ENCODE results near the gene STARD13.

STARD13 gene, protein sequence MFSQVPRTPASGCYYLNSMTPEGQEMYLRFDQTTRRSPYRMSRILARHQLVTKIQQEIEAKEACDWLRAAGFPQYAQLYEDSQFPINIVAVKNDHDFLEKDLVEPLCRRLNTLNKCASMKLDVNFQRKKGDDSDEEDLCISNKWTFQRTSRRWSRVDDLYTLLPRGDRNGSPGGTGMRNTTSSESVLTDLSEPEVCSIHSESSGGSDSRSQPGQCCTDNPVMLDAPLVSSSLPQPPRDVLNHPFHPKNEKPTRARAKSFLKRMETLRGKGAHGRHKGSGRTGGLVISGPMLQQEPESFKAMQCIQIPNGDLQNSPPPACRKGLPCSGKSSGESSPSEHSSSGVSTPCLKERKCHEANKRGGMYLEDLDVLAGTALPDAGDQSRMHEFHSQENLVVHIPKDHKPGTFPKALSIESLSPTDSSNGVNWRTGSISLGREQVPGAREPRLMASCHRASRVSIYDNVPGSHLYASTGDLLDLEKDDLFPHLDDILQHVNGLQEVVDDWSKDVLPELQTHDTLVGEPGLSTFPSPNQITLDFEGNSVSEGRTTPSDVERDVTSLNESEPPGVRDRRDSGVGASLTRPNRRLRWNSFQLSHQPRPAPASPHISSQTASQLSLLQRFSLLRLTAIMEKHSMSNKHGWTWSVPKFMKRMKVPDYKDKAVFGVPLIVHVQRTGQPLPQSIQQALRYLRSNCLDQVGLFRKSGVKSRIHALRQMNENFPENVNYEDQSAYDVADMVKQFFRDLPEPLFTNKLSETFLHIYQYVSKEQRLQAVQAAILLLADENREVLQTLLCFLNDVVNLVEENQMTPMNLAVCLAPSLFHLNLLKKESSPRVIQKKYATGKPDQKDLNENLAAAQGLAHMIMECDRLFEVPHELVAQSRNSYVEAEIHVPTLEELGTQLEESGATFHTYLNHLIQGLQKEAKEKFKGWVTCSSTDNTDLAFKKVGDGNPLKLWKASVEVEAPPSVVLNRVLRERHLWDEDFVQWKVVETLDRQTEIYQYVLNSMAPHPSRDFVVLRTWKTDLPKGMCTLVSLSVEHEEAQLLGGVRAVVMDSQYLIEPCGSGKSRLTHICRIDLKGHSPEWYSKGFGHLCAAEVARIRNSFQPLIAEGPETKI

DNA sequence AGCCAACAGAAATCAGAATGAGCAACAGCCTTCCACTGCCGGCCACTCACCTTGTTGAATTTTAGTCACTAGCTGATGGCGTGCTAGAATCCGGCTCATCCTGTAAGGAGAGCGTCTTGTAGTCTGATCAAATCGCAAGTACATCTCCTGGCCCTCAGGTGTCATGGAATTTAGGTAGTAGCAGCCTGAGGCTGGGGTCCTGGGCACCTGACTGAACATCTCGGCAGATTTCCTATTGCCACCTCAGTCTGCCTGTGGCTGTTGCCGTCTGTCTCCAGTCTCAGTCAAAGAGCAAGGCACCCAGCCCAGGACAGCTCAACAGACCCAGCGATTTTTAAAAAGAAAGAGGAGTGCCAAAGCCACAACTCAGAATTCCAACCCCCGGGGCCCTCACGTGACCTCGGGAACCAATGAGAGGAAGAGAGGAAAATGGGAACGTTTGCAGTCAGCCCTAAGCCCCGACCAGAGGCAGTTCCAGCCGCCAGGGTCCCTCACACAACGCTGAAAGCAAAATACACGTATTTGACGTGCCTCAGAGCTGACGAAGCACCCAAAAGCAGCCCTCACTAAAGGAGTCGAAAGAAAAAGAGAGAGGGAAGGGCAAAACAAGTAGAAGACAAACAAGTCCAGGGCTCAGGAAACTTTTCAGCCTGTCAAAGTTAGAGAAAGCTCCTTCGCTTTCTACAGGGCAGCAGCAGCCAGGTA, at the start of gene STARD13:
Gene STARD13 (minus strand): TSS at position 336 of the 705 bp plus-strand sequence. CDS start 117 bp downstream, at position 219.
- peak; percentile 17 to 95 (median 86) for DNase-seq

DNA sequence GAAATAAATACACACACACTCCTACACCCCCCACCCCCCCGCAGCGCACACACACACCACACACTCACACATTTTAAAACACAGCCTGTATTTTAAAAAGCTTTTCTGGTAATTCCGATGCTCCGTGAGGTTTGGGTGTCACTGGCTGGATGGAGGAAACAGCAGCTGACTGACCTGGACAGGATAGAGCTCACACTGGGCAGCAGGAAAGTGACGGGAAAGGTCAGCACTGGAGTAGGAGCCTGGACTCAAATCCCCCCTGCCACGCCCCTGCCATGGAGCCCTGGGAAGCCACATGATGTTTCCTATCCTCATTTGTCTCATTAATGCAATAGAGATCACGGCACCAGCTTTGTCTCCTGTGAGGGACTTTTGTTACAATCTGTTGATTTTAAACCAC, 49.3 kb upstream of the STARD13 start:
- DNase-seq, result no peak

DNA sequence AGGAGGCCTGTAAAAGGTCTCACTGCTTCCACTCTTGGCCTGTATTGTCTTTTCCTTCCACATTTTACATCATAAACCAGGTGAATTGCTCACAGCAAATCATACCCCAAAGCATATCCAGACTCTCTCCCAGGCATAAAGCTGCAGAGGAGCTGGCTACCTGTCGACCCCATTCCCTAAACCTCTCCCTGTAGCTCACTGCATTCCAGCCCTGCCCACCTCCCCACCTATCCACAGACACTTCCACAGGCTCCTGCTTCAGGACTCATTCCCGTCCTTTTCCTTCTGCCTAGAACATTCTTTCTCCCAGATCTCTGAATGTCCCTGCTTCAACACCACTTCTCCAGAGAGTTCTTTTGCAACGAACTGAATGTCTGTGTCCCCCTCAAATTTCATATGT, 46.4 kb upstream of the STARD13 start:
- no peak for DNase-seq

DNA sequence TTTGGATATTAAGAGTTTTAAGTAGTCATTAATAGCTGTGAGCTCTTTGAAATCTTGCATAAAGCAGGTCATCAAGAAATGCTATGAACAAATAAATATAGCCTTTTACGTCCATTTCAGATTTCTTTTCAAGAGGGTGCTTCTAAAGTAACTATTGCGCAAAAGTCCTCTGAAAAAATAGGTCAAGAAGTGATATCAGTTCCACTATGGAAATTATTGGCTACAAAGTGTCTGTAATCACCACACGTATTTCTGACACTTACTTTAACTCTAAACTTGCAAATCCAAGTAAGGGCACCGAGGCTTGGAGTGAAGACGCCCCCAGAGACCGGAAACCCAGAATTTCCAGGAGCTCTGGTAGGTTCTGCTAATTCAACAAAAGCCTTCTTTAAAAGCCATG, 44.9 kb upstream of the STARD13 start:
- DNase-seq, result no peak

DNA sequence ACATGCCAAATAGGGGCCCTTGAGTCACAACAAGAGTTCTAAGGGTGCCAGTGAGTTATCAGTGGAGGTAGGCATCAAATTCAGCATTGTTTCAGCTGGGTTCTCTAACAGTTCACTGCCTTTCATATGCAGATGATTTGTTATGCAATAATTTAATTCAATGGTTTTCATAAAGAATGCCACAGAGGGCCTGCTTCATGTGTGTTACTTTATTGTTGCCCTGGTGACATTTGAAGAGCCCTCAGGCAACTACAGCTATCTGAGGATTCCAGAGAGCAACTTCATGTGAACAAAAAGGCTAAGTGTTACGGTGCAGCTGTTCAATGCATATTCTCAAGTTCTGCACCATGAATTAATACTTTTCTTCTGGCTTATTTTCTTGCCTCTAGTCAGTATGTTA, 43.1 kb upstream of the STARD13 start:
- DNase-seq, result no peak

DNA sequence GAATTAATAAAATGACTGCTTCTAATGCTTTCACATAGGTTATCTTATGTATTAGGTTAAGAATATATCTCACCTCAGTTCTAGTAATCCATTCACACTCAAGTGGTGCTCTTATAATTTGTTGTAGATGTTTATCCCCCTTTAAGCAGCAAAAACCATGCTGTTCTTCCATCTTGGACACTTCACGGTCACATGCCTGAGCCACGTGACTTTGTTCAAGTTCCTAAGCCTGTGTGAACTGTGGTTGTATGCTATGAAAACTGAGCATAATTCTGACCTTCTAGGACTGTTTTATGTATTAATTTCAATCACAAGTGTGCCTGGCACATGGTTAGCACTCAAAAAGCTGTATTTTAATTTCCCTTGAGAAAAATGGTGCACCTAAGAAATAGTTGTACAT, 41.2 kb upstream of the STARD13 start:
- no peak for DNase-seq

DNA sequence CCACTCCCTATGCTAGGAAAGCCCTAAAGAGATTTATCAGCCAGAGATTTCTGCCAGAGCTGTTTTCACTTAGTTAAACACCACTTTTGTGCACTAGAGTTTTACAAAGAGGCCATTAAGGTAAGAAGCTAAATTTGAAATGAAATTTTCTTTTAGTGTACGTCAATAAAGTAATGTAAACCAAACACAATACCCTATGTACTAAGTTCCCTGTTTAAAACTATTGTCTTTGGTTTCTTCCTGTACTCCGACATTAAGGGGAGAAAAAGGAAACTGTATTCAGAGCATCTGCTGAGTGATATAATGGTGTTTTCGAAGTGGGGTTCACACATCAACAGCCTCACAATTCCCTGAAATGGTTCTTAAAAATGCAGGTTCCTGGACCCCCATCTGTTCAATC, 40.7 kb upstream of the STARD13 start:
- no peak for DNase-seq

DNA sequence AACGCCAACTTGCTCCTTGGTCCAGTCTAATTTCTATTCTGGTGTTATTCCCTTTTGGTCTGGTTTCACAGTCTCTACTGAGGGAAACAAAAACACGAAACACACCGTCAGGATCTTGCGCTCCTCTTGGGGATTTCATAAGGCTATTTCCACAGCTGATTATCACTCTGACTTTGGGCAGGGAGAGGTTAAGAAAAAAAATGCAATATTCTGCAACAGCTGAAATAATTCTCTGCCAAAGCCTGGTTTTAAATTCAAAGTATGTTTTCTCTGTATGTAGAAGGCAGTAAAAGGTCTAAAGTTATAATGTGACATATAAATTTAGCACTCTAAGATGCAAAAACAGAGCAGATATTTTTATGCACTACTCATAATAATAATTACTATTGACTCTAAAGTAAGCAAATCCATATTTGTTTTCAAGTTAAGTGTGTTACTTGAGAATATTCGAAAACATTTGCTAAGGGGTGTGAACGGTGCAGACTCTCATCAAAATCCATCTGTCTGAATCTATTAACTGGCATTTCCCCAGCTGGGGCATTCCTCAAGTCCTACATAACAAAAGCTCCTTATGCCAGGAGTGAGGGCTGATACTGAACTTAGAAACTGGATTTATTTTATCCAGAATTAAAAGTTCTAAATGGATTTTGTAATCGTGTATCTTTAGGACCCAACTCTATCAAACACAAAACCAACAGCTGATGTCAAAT, 38.4 kb upstream of the STARD13 start:
- no peak for DNase-seq

DNA sequence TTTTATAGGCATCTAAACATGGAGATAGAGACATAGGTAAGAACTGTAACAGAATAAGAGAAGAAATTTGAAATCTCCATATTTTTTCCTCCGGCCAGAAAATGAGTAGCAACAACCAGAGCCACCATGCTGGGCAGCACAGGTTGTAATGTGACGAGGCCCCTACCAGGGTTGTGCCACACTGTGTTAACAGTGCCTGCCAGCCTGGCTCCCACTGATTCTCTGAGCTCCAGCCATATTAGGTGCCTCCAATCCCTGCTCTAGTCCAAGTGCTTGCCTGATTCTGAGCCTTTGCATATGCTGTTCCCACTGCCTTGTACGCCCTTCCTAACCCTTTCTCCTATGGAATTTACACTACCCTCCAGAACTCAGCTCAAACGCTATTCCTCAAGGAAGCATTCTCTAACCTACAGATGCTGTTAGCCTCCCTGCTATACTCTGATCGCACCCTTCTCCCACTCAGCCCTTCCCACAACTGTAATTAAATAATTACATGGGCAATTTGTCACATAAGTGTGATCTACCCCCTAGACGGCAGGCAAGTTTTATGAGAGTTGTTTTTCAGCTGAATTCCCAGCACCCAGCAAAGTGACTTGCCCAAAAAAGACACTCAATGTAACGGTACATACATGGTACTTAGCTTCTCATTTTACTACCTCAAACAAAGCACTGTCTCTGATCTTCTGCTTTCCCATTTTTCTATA, 37.6 kb upstream of the STARD13 start:
- no peak for DNase-seq

DNA sequence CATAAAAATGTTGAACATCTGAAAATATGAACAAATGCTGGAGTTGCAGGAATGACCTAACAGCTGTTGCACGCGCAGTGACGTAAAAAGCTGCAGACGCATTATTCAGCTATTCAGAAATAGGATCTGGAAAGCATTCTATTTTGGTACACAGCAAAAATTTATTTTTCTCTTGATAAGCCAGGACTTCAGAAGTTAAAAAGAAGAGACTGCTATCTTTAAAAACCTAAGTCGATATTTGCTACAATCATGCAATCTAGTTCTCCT, 36.9 kb upstream of the STARD13 start:
- DNase-seq, result no peak

DNA sequence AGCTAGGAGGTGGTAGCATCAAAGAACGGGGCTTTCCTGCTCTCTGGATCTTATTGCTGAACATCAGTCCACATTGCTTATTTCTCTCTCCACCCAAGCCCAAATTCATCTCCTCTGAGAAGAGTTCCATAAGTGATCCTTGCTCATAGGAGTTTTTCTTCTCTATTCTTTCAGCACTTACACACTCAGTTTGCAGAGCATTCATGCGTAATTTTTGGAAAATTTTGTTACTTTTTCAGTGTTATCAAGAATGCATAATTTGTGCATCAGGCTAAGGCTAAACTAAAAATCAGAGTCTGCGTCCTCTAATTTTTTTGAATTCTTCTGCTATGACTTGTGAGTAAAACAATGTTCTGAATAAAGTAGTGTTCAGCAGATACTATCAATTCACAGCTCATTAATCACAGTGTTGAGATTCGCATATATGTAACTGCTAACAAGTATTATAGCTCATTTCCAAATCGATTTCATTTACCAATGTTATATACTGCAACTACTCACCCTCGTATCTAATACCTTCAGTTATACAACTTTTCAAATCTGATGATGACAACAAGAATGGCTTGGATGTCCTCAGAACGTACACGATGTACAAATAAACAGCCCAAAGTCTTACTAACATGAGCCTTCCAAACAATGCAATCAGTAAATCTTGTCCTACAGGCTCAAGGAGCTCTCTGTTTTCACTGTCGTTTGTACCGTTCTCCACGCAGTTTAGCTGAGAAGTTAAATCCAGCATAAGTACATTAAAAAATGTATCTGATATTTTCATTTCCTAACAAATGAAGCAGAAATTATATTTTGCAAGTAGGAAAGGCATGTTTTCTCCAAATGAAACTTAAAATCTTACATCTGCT, 36.4 kb upstream of the STARD13 start:
- DNase-seq, result no peak

DNA sequence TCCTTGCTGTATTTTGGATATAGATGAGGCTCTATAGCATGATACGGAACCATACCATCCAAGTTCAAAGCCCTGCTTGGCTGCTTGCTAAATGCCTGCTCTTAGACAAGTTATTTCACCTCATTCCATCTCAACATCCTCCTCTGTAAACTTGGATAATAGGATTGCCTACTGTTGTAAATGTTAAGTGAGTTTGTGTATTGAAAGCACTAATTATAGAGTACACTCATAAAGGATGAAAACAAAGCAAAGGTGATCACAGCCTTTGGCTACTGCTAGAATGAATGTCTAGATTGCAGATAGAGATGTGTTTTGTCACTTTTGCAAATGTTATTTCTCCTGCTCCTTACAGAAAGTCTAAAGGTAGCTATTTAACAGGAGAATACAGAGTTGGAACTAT, 34.3 kb upstream of the STARD13 start:
- DNase-seq, result no peak

DNA sequence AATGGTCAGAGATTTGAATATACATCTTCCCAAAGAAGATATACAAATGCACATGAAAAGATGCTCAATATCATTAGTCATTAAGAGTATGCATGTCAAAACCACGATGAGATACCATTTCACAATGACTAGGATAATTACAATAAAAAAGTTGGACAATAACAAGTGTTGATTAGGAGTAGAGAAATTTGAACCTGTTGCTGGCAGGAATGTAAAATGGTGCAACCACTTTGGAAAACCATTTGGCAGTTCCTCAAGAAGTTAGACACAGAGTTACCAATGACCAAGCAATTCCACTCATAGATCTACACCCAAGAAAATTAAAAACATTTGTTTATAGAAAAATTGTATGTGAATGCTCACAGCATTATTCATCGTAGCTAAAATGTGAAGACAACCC, 33.2 kb upstream of the STARD13 start:
- DNase-seq, result no peak

DNA sequence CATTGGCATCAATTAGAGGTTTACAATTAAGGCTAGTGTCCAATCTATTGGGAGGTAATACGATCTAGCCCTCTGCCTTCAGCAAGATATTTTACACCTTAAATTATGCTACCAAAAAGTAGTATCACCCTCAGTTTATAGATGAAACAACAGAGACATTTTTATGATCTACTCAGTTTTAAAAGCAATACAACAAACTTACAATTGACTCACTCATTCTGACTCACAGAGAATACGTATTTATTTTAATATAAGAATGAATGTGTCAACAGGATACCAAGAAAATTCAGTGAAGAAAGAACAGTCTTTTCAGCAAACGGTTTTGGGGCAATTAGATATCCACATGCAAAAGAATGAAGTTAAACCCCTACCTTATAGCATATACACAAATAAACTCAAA, 32.5 kb upstream of the STARD13 start:
- DNase-seq, result no peak

DNA sequence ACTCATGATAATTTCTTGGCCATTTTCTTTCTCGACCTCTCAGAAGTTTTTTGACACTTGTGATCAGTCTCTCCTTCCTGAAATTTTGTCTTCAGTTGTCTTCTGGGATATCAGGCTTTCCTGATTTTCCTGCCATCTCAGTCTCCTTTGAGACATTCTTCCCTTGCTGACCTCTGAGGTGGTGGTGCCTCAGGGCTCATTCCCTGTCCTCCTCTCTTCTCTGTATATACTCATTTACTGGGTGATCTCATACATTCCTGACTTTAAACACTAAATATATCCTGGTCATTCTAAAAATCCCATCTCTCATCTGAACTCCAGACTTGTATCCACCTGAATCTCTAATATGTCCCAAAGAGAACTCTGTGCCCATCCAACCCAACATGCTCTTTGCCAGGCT, 31.3 kb upstream of the STARD13 start:
- DNase-seq, result no peak

DNA sequence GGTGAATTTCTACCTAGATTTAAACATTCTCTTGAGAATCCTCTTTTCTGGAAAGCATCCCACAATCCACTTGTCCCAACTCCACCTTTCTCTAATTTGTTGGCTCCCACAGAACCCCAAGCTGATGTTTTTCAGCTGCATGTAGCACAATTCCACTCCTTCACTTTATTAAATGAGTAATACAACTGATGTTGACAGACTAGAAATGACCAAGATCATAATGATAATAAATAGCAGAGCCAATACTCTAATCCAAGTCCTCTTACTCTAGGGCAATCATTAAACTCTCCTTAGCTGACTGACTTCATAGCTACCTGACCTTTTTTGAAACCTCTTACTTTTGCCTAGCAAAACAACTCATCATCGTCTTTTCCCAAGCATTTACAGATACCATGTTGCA, 27.9 kb upstream of the STARD13 start:
- DNase-seq, result no peak

DNA sequence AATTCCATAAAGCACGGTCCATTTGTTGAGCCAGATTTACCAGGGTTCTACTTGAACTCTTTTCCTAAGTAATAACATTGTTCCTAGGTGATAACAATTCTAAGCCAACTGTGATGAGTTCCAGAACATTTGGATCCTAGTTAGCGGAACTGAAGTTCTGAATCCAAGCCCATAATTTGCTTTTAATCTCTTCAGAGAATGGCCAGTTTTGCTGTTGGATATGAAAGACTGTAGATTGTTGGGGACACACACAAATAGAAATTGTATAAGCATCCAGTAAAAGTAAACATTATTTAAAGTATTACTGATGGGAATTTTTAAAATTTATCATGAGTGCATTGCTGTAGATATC, 27.3 kb upstream of the STARD13 start:
- no peak for DNase-seq

DNA sequence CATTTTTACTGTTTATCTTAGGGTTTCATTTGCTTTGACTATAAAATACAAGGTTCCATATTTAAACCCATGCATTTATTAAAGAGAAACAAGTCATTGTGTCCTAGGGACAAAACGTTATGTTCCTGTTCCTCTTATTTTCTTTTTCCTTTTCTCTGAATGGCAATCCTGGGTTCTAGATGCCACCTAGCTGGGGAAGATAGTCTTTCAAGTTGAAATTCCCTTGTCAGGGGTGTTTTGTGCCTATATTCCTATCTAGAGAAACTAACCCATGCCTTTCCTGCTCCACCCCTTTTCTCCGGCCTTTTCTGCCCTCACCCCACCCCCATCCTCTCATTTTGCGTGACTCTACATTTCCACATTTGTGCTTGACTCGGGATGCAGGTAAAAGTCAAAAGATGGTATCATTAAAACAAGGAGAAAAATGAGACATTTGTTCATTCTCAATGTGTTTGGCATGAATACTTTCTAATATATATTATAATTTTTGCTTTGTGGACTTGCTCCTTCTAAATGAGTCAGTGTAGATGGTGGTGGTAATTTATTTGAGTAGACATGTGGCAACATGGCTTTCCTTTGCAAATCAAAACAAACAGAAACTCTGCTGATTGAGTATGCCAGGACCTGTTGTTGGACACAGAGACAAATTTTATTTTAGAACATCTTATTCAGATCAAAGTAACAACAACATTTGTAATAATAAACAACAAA, 26.8 kb upstream of the STARD13 start:
- peak in 4 of 56 donors; percentile 8 to 31 (median 14) for DNase-seq

DNA sequence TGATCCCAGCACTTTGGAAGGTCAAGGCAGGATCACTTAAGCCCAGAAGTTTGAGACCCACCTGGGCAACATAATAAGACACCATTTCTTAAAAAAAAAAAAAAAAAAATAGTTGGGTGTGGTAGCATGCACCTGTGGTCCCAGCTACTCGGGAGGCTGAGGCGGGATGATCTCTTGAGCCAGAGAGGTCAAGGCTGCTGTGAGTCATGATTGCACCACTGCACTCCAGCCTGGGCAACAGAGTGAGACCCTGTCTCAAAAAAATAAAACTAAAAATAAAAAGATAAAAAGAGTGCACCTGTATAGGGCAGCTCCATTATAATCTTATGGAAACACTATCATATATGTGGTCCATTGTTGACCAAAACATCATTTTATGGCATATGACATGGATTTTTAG, 25.5 kb upstream of the STARD13 start:
- no peak for DNase-seq

All from amygdala (tissue), 56 donors.